SU-DHL-6 (cell line): ENCODE measurements around the gene LURAP1L.

Experiments used
- H2AFZ ChIP-seq: fragments of 200-600 bp; sonication (generic); 2 replicates; pipeline ENCODE4 v1.6.1; 2014; ENCODE audit warnings: low read depth, mild to moderate bottlenecking, moderate library complexity, mixed read lengths, antibody characterized with exemption, low read length; ENCODE audit not compliant: severe bottlenecking
- H3F3A ChIP-seq: fragments of 200-600 bp; shearing (Covaris generic); 2 replicates; pipeline ENCODE4 v1.6.0; 2016; ENCODE audit warnings: antibody characterized with exemption, mild to moderate bottlenecking; ENCODE audit not compliant: insufficient read depth
- H3K27ac ChIP-seq: fragments of 200-600 bp; sonication (generic); 2 replicates; pipeline ENCODE4 v1.5.1; 2016; ENCODE audit warnings: low read depth, mild to moderate bottlenecking, low read length, moderate library complexity, mixed read lengths
- H3K27me3 ChIP-seq: fragments of 200-600 bp; sonication (generic), shearing (Covaris generic); 2 replicates; pipeline ENCODE4 v1.6.0; 2014; ENCODE audit warnings: mild to moderate bottlenecking, low read length
- H3K36me3 ChIP-seq: fragments of 200-600 bp; sonication (generic); 2 replicates; pipeline ENCODE4 v1.6.1; 2014; ENCODE audit warnings: mild to moderate bottlenecking, low read length, mixed read lengths
- H3K4me2 ChIP-seq: fragments of 300-600, 200-600 bp; shearing (Covaris generic), sonication (generic); 2 replicates; pipeline ENCODE4 v1.6.0; 2014; ENCODE audit warnings: low read length, low read depth, mild to moderate bottlenecking; ENCODE audit not compliant: poor library complexity, severe bottlenecking
- H3K4me3 ChIP-seq: fragments of 200-600 bp; sonication (generic); 2 replicates; pipeline ENCODE4 v1.5.1; 2014; ENCODE audit warnings: antibody characterized with exemption, low read length, mild to moderate bottlenecking, mixed read lengths; ENCODE audit not compliant: insufficient read depth, poor library complexity, severe bottlenecking
- H3K79me2 ChIP-seq: fragments of 200-600 bp; sonication (generic); 2 replicates; pipeline ENCODE4 v1.6.1; 2014; ENCODE audit warnings: mild to moderate bottlenecking, low read length, moderate library complexity; ENCODE audit not compliant: insufficient read depth
- H3K9ac ChIP-seq: fragments of 200-600 bp; sonication (generic); 2 replicates; pipeline ENCODE4 v1.7.0; 2014; ENCODE audit warnings: mild to moderate bottlenecking, low read length
- H3K9me2 ChIP-seq: fragments of 200-600 bp; sonication (generic); replicated peaks from 2 replicates; pipeline ENCODE4 v1.6.1; 2014; ENCODE audit warnings: low read length; ENCODE audit not compliant: insufficient read depth
- H3K9me3 ChIP-seq: fragments of 200-600 bp; sonication (generic); 2 replicates; pipeline ENCODE4 v1.6.1; 2014; ENCODE audit warnings: low read length, mixed read lengths; ENCODE audit not compliant: insufficient read depth
- H4K20me1 ChIP-seq: fragments of 200-600 bp; sonication (generic); 2 replicates; pipeline ENCODE4 v1.6.1; 2014; ENCODE audit warnings: low read depth, mild to moderate bottlenecking, antibody characterized with exemption, low read length, moderate library complexity, mixed read lengths
- CTCF ChIP-seq: fragments of 200-600 bp; sonication (generic); IDR thresholded peaks from one replicate; pipeline ENCODE4 v1.5.1; 2017; ENCODE audit warnings: antibody characterized with exemption, mild to moderate bottlenecking, low read length, moderate library complexity; ENCODE audit not compliant: insufficient read depth, poor library complexity, severe bottlenecking
- EZH2phosphoT487 ChIP-seq: fragments of 200-600 bp; sonication (generic), shearing (Covaris generic); conservative IDR thresholded peaks from 2 replicates; pipeline ENCODE4 v1.6.1; 2018; ENCODE audit warnings: mild to moderate bottlenecking, antibody characterized with exemption, low read length, moderate library complexity, mixed read lengths

LURAP1L gene

DNA sequence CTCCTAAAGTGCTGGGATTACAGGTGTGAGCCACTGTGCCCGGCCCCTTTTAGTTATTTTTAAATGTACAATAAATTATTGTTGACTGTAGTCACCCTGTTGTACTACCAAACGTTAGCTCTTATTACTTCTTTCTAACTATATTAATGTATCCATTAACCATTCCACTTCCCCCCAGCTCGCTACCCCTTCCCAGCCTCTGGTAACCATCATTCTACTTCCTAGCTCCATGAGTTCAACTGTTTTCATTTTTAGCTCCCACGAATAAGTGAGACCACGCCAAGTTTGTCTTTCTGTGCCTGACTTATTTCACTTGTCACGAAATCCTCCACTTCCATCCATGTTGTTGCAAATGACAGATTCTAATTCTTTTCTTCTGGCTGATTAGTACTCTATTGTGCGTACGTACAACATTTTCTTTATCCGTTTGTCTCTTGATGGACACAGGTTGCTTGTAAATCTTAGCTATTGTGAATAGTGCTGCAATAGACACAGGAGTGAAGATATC is 6.5 kb downstream of the LURAP1L start:
- Histone ChIP-seq H3K36me3 (no peaks in the 10 kb centered on the region), H3K4me2 (no peak overlapping the region), H3F3A (no peaks in the 10 kb centered on the region), H3K4me3 (no peak overlapping the region), H3K27me3 (no peaks in the 10 kb centered on the region), H3K27ac (no peak overlapping the region), H2AFZ (no peak overlapping the region), H3K9me2 (no peaks in the 10 kb centered on the region), H3K9ac (no peak overlapping the region), H4K20me1 (no peaks in the 10 kb centered on the region), H3K9me3 (0 out of 2 replicates have a peak, but pooled peaks cover 5% of the 10 kb centered on the region), H3K79me2 (no peaks in the 10 kb centered on the region)
- TF ChIP-seq EZH2phosphoT487 (no peak), CTCF (no peak)

DNA sequence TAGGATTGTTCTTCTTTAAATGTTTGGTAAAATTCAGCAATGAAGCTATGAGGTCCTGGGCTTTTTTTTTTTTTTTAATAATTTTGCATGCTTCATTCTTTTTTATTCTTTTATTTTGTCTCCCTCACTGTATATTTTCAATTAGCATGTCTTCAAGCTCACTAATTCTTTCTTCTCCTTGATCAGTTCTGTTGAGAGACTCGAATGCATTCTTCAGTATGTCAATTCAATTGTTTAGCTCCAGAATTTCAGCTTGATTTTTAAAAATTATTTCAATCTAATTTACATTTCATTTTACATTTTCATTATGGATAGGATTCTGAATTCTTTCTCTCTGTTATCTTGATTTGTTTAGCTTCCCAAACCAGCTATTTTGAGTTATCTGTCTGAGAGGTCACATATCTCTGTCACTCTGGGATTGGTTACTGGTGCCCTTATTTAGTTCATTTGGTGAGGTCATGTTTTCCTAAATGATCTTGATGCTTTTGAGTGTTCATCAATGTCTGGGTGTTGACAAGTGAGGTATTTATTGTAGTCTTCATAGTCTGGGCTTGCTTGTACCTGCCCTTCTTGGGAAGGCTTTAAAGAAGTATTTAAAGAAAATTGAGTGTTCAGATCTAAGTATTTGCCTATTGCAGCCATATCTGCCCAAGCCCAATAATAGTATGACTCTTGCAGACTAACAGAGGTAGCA is 9.1 kb downstream of the LURAP1L start:
- TF ChIP-seq CTCF: no peak
- Histone ChIP-seq H4K20me1 (no peaks in the 10 kb centered on the region), H3K9me3 (0 out of 2 replicates have a peak, but pooled peaks cover 5% of the 10 kb centered on the region), H3K4me3 (no peak overlapping the region), H3K4me2 (no peak overlapping the region), H3K79me2 (no peaks in the 10 kb centered on the region), H2AFZ (no peak overlapping the region), H3K9ac (no peak overlapping the region), H3K9me2 (no peaks in the 10 kb centered on the region), H3K27ac (no peak overlapping the region), H3K36me3 (no peaks in the 10 kb centered on the region), H3K27me3 (no peaks in the 10 kb centered on the region), H3F3A (no peaks in the 10 kb centered on the region)

GRCh38 chr9:12784461-12785259 is 9.8 kb downstream of the LURAP1L start:
- 0 out of 2 replicates have a peak, but pooled peaks cover 5% of the 10 kb centered on the region for H3K9me3 ChIP-seq
- H3K27me3 ChIP-seq: no peaks in the 10 kb centered on the region
- H2AFZ ChIP-seq: no peak overlapping the region
- H3K36me3 ChIP-seq: no peaks in the 10 kb centered on the region
- no peaks in the 10 kb centered on the region for H3K79me2 ChIP-seq
- TF ChIP-seq CTCF: no peak
- no peak for TF ChIP-seq EZH2phosphoT487
- H3K4me3 ChIP-seq: no peak overlapping the region
- H3K27ac ChIP-seq: no peak overlapping the region
- H3K9ac ChIP-seq: no peak overlapping the region
- H3F3A ChIP-seq: no peaks in the 10 kb centered on the region
- no peaks in the 10 kb centered on the region for H3K9me2 ChIP-seq
- no peak overlapping the region for H3K4me2 ChIP-seq
- H4K20me1 ChIP-seq: no peaks in the 10 kb centered on the region
